Measurements from ENCODE around the gene ITPK1. TPM values are rescaled to one million over a fixed set of nuclear protein-coding genes. Genes with fewer than 3 reads are reported as not detected.

The ITPK1 gene
- total RNA-seq, 1 experiment from 2014 or later = 183 TPM

DNA sequence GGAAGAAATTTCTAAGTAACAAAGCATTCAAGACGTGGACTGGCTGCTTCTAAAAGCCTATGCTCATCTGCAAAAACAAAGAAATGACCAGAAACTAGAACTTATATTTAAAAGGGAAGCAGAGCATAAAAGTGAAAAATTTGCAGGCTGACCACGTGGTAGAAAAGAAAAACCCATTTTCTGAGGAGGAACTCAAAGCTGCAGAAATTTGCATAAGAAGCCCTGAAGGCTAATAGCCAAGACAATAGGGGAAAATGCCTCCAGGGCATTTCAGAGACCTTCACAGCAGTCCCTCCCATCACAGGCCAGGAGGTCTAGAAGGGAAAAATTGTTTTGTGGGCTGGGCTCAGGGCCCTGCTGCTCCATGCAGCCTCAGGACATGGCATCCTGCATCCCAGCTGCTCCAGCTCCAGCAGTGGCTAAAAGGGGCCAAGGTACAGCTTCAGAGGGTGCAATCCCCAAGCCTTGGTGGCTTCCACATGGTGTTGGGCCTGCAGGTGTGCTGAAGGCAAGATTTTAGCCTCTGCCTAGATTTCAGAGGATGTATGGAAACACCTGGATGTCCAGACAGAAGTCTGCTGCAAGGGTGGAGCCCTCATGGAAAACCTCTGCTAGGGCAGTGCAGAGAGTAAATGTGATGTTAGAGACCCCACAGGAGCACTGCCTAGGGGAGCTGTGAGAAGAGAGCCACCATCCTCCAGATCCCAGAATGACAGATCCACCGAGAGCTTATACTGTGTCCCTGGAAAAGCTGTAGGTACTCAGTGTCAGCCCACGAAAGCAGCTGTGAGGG is 137.3 kb downstream of the ITPK1 start:
- DNase-seq (ENCODE audit: extremely low read depth, low read depth) = no peak

DNA sequence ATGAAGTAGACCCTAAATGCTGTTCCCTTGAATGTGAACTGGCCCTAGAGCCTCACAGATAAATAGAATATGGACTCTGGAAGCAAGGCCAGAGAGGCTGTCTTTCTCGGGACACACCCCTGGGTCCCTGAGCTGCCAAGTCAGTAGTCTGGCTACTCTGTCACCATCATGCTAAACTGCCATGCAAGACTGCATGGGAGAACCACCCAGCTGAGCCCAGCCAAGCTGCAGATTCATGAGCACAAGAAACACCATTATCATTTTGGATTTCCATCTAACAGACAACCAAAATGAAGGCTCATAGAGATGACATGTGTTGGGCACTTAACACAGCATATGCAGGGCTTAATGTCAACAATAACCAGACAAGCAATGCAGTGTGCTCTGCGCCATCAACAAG is 139.5 kb downstream of the ITPK1 start:
- no peak for DNase-seq (ENCODE audit: extremely low read depth, low read depth)

DNA sequence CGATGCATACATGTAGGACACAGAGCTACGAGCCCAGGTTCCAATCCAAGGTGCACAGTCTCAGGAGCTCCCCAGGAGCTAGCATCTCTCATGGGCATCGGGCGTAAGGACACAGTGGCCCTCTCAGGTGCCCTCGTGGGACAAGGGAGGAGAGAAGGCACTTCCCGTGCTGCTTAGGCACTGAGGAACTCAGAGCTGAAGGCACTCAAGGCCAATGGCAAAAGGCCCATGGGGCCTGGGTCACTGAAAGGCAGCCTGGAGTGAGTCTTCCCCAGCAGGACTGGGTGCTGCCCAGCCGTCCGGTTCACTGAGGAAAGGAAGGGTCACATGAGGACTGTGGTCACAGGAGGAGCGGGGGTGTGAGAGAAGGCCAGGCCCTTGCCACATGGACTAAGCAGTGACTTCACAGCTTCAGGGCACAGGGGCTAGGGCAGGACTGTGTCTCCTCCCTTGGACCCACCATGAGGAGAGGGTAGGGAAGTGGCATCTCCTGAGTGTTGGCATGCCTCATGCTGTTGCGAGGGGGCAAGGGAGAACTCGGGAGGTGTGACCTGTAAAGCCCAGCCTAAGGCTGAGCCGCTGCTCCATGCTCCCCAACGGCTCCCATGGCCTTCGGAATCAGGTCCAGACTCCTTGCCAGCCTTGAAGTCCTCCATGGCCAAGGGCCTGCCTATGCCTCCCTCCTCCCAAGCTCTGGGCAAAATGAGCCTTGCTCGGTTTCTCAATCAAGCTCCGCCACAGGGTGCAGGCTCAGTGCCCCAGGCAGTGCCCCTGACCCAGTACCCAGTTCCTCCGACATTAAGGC is 141.0 kb downstream of the ITPK1 start:
- DNase-seq (ENCODE audit: extremely low read depth, low read depth) = no peak

DNA sequence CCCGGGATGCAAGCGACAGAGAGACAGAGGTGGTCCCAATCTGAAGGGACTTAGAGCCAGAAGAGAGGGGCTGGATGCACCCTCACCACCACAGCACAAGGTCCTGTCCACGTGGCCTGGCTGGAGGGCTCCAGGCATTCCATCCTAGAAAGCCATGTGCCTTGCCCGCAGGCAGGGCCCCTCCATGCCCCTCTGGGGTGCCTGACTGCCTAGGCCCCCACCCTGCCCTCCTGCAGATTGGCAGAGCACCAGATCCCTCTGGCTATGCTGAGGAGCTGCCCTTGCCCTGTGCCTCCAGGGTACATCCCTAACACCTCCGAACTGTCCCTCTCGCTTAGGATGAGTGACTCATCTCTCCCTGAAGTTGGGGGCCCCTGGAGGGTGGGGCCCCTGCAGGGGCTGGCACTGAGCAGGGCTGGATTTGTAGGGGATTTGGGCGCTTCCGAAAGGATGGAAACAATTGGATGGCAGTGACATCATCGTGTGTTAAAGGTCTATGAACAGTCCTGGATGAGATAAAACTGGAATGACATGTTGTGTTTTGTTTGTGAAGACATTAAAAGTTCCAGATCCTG is 141.8 kb downstream of the ITPK1 start:
- no peak for DNase-seq (ENCODE audit: extremely low read depth, low read depth)

DNA sequence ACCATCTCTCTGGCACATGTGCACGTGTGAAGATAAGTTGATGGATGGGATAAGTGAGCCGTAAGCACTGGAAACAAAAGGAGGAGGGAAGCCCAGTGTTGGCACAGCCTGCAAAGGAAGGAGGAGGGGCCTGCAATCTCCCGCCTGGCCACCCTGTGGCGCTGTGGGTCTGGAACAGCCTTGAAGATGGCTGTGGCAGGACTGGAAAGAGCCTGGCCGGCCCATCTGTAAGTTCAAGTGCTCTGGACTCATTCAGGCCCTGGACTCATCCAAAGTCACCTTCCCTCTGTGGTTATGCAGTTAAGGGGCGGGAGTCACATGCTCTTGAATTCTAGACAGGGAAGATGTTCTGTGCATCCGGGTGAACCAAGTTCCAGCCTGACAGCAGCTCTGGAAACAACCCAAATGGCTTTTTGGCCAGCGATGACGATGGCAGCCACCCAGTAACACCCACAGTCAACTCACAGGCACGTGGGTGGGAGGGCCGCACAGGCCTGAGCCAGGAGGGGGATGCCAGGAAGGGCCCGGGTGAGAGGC is 142.4 kb downstream of the ITPK1 start:
- DNase-seq (ENCODE audit: extremely low read depth, low read depth) = peak; percentile 12

DNA sequence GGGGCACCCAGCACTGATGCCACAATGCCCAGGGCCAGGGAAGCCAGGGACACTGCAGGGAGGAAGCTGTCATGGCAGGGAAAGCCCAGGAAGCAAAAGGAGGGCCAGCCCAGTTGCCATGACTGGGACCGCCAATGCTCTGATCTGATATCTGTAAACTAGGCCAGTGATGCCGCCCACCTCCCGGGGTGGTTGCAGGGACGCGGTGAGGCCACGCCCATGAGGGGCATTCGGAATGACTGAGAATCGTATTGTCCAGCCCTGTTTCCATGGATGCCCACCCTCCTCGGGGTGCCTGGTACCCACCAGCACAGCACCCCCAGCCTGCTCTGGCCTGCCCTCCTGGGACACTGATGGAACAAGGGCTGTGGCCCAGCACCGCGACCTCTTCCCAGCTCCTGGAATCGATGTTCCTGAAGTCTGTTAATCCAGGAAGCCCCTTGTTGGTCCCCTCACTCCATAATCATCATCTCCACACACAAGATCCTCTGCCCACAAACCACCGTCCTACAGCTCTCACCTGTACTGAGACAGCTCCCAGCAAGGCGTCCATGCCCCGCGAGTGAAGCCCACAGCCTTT is 144.0 kb downstream of the ITPK1 start:
- no peak for DNase-seq (ENCODE audit: extremely low read depth, low read depth)

DNA sequence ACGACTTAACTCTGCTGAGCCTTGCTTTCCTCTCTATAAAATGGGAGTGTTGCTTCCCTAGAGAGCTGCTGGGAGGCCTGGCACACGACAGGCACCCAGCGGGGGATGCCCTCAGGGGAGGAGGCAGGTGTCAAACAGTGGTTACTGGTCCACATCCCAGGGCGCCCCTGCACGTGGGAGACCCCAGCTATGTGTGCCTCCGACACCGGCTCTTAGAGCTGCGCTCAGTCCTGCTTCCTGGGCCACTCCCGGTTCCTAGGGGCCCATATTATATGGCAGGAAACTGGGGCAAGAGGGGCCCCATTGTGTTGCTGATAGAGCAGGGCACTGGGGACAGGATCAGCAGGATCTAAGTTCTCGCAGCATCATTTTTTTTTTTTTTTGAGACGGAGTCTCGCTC is 145.5 kb downstream of the ITPK1 start:
- no peak for DNase-seq (ENCODE audit: extremely low read depth, low read depth)

DNA sequence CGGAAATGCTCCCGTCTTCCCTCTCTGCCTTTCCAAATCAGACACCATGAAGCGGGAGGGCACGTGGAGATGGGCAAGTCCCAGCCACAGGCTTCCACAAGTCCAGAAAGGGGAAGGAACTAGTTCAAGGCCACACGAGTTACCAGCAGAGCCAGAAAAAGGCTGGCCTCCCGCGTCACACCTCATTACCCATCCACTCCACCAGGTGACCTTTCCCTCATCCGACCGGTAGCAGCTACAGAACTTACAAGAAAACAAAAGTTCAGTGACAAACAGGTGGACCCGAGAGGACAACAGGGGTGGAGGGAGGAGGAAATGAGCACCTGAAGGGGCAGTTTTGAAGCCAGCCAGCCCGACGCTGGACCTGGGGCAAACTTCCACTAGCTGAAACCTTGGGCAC is 145.9 kb downstream of the ITPK1 start:
- DNase-seq (ENCODE audit: extremely low read depth, low read depth) = no peak

DNA sequence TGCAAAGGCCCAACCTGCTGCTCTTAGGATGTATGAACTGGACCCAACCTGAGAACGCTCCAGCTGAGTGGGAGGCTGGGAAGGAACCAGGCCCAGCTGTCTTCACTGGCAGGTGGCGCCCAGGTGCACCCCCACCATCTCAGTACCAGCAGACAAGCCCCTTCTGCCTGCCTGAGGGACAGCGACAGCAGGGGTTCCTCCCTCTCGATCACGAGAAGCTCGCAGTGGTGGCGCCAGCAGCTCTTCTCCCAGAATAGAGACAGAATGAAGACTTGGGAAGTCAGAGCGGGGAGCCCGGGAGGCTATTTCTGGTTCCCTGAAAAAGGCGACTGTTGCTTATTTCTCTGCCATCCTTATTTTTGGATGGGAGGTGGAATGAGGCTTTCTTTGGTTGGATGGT is 146.3 kb downstream of the ITPK1 start:
- DNase-seq (ENCODE audit: extremely low read depth, low read depth) = no peak

DNA sequence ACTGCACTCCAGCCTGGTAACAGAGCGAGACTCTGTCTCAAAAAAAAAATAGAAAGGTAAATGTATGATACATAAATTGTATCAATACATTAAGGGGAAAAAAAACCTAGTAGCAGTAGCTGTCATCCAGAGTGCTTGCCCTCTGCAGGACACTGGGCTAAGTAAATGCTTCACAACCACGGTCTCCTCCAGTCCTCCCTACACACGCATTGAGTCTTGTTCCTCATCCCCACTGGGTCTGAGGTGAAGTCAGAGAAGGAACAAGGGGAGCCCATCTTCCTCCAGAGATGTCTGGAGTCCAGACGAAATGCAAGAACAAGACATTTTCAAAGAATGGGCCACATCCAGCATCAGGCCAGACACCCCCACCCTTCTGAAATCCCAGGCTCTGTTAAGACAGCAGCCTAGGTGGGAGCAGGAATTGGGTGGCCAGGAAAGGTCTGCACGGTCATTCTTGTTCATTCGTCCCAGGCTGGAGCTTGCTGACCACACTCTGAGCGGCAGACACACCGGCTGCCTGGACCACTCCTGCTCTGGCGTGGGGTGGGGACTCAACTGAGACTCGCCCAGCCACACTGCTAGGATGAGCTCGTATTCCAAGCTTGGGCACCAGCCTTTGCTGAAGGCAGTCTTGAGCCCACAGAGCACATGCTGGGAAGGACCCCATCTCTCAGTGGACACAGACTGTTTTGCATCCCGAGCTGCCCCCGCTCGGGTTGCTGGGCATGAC is 147.3 kb downstream of the ITPK1 start:
- no peak for DNase-seq (ENCODE audit: extremely low read depth, low read depth)

DNA sequence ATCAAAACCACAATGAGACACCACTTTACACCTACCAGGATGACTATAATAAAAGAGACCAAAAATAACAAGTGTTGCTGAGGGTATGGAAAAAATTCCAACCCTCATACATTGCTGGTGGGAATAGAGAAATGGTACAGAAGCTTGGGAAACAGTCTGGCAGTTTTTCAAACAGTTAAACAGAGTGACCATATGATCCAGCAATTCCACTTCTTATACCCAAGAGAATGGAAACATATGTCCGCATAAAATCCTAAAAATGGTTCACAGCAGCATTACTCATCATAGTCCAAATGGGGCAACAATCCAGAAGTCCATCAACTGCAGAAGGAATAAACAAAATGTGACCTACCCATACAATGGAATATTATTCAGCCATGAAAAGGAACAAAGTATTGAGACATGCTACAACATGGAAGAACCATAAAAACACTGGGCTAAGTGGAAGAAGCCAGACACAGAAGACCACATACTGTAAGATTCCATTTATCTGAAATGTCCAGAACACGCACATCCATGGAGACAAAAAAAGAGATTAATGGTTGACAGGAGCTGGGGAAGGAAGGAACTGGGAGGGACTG is 148.3 kb downstream of the ITPK1 start:
- no peak for DNase-seq (ENCODE audit: extremely low read depth, low read depth)

DNA sequence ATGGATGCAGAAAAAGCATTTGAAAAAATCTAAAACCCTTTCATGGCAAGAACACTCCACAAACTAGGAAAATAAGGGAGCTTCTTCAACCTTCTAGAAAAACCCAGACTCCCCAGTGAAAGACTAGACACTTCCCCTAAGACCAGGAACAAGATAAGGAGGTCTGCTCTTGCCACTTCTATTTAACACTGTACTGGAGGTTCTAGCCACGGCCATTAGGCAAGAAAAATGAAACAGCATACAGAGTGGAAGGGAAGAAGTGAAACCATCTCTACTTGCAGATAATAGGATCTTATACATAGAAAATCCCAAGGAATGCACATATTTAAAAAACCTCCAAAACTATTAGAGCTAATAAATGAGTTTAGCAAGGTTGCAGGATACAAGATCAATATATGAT is 150.4 kb downstream of the ITPK1 start:
- DNase-seq (ENCODE audit: extremely low read depth, low read depth) = no peak

DNA sequence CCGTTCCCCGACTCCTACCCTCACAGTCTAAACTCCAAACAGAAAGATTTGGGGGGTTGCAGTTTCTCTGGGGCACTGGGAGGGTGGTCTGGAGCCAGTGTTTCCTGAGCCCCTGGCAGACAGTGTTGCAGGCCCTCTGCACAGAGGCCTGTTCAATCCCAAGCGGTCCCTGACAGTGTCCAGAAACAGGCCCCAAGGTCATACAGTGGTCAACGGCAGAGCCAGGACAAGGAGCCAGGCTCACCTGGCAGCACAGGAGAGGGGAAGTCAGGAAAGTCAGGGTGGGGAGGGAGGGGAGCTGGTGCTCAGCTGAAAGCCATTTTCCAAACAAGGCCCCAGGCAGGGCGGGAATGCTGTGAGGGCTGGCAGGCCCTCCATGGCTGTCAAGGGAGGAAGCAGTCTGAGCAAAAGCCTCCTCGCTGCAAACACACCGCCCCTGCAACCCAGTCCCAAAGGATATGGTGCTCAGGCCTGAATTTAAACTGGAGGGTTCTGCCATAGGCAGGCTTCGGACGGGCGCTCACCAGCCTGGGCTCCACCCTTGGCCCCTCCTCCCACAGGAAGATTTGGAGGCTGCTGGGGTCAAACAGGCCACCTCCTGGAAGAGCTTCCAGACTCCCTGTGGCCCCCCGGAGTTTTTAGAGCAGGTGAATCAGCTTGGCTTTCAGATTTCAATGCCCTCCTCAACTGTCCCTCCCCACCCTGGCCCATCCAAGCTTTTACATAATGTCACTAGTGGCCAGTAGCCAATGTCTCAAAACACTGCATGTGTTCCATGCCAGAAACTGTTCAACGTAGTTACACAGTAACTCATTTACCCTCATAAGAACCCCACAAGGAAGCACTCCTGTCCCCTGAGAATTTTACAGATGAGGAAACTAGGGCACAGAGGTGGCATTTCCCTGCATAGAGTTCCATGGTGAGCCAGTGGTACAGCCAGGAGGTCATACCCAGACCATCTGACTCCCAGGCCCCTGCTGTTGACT is 151.3 kb downstream of the ITPK1 start:
- DNase-seq (ENCODE audit: extremely low read depth, low read depth) = no peak

DNA sequence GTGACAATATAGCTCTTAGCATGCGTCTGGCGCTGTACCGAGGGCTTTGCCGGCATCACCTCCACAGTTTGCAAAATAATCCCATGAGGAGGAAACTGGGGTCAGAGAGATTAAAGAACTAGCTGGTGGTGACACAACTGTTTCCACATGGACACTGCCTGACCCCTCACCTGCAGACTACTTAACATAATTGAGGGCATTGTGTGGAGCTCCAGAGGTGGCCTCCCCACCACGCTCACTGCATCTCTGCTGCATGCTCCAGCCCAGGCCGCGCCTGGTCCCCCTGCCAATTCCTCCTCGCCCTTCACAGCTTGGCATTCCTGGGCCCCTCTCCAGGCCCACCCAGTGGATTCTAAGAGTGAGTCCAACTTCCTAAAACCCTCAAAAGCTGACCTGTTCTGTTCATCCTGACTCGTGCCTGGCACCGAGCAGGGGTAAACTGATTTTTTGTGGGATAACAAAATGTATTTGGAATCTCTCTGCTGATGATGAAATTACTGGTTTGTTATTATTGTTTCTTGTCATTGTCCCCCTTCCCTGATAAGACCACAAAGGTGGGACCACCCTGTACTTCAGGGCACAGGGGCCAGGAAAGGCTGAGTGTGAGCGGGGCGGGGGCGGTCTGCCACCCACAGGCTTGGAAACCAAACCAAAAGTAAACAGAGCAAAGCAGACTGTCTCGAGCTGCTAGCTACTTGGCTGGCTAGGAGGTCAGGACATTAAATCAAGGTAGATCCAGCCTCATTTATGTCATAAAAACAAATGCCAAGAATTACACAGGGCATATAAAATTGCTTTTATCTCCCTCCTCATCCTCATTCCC is 152.2 kb downstream of the ITPK1 start:
- DNase-seq (ENCODE audit: extremely low read depth, low read depth) = no peak

DNA sequence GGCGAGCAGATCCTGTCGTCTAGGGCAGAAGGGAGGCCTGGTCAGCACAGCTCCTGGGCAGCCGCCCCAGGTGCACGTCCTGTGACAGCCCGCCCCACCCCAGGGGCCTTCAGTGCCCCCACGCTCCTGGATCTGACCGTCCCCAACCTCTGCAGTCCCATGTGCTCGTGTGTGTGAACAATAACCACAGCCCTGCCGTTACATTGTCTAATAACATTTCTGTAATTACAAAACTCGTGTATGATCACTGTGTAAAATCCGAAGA is 153.0 kb downstream of the ITPK1 start:
- DNase-seq (ENCODE audit: extremely low read depth, low read depth) = no peak

DNA sequence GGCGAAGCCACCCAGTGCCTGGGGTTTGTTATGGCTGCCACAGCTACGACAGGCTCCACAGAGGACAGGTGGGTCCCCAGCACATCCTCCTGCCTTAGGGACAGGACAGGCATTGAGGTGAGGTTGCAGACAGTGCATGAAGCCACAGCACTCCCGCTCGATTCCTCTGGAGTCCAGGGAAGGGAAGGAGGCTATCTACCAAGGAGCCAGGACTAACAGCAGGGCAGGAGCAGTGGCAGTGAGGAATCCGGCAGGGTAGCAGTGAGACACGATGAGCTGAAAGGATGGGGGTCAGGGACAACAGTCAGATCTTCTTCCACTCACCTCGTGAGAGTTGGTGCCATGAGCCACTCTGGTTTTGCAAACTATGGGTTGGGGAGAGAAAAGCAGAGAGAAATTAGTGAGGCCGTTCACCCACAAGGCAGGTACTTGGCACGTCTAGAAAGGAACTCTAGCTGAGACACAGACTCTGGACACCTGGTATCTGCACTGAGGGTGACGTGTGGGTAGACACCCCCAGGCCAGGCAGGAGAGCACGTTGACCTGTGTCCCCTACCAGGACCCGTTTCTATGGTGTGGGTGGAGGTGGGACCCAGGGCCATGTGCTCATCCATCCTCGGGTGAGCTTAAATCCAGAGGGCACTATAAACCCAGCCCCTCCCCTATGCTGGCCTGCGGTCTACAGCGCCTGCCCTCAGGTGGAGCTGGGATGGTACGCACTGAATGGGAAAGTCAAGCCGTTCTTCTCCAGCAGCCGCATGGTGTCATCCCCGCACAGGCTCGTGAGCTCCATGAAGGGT is 153.5 kb downstream of the ITPK1 start:
- DNase-seq (ENCODE audit: extremely low read depth, low read depth) = no peak

DNA sequence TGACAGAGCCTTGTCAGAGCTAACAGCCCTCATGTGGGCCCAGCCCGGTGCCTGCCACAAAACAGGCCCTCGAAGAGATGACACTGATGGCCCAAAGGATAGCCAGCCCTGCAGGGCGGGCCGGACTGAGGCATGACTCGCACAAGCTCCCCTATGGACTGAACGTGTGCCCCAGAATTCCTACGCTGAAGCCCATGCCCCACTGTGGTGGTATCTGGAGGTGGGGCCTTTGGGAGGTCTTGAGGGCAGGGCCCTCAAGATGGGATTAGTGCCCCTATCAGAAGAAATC is 154.2 kb downstream of the ITPK1 start:
- no peak for DNase-seq (ENCODE audit: extremely low read depth, low read depth)
